ENCODE results near the gene USP7. TPM values are rescaled to one million over a fixed set of nuclear protein-coding genes. Genes with fewer than 3 reads are reported as not detected.
A peak's percentile ranks its signal among the peaks of the same experiment; 100 is the strongest.

The USP7 gene
- total RNA-seq, 2 donors from 2014 or later: 114 to 140 TPM

- WGBS, 2 experiments (ENCODE audit: insufficient coverage in 1 of 2, insufficient read length in 1 of 2): 86 to 87% methylated on average over 19 of the region's 19 CpGs
- Histone ChIP-seq H3K36me3 (ENCODE audit: control insufficient read depth, insufficient read depth, low read length) (peaks cover 74% of the 10 kb centered on the region), H3K27ac (ENCODE audit: low read depth, low read length) (peak overlapping the region; percentile 64), H3K4me3 (ENCODE audit: low read length) (no peak overlapping the region), H3K4me1 (ENCODE audit: control insufficient read depth, insufficient read depth, low read length) (peaks cover 15% of the 10 kb centered on the region), H3K27me3 (ENCODE audit: control insufficient read depth, insufficient read depth, low read length, poor library complexity, severe bottlenecking) (no peaks in the 10 kb centered on the region), H3K9ac (ENCODE audit: extremely low read depth, low read length, poor library complexity, severe bottlenecking) (no peak overlapping the region), H3K9me3 (ENCODE audit: control insufficient read depth, low read length) (no peaks in the 10 kb centered on the region)
- H3K27me3 Mint-ChIP-seq (ENCODE audit: insufficient read depth): no peaks in the 10 kb centered on the region
- peaks cover 75% of the 10 kb centered on the region for H3K36me3 Mint-ChIP-seq (ENCODE audit: low read depth)
- DNase-seq: no peak
- peak overlapping the region; percentile 81 for H3K27ac Mint-ChIP-seq
- peaks cover 27% of the 10 kb centered on the region for H3K4me1 Mint-ChIP-seq
- no peaks in the 10 kb centered on the region for H3K9me3 Mint-ChIP-seq
- no peak for TF ChIP-seq CTCF (conservative IDR thresholded peaks at IDR 0.05)
- no peak overlapping the region for H3K4me3 Mint-ChIP-seq
These were observed 114.2 kb downstream of the USP7 start for GRCh38 chr16:8849411-8850011.

DNA sequence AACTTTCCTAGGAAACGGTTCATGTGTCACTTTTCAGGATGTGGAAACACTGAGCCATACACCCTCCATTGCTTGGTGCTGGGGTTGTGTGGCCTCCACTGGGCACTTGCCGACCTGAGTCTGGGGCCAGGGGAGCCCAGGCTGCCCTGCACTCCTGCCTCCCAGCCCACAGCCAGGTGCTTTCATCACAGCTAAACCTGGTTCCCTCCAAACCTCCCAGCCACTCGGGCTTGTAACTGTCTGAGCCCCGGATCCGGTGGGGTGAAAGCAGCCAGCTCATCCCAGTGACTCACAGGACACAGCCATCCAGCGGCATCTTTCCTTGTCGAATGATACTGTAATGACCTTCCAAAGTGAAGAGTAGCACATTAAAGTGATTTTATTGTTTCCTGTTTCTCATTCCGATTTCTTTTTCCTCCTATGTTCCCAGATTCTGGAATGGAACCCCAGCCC lies 114.7 kb downstream of the USP7 start:
- H3K27me3 ChIP-seq (ENCODE audit: control insufficient read depth, insufficient read depth, low read length, poor library complexity, severe bottlenecking): no peaks in the 10 kb centered on the region
- peaks cover 13% of the 10 kb centered on the region for H3K4me1 ChIP-seq (ENCODE audit: control insufficient read depth, insufficient read depth, low read length)
- H3K27ac ChIP-seq (ENCODE audit: low read depth, low read length): peak overlapping the region; percentile 64
- Mint-ChIP-seq H3K36me3 (ENCODE audit: low read depth) (peaks cover 72% of the 10 kb centered on the region), H3K27ac (peak overlapping the region; percentile 81), H3K4me1 (peaks cover 30% of the 10 kb centered on the region), H3K4me3 (no peak overlapping the region), H3K9me3 (no peaks in the 10 kb centered on the region), H3K27me3 (ENCODE audit: insufficient read depth) (no peaks in the 10 kb centered on the region)
- H3K36me3 ChIP-seq (ENCODE audit: control insufficient read depth, insufficient read depth, low read length): peaks cover 69% of the 10 kb centered on the region
- H3K9me3 ChIP-seq (ENCODE audit: control insufficient read depth, low read length): no peaks in the 10 kb centered on the region
- no peak for DNase-seq
- H3K9ac ChIP-seq (ENCODE audit: extremely low read depth, low read length, poor library complexity, severe bottlenecking): no peak overlapping the region
- TF ChIP-seq CTCF (conservative IDR thresholded peaks at IDR 0.05): no peak
- WGBS, 2 experiments (ENCODE audit: insufficient coverage in 1 of 2, insufficient read length in 1 of 2): 92 to 96% methylated on average over 6 to 8 of the region's 8 CpGs
- no peak overlapping the region for H3K4me3 ChIP-seq (ENCODE audit: low read length)

- Histone ChIP-seq H3K4me1 (ENCODE audit: control insufficient read depth, insufficient read depth, low read length) (peaks cover 10% of the 10 kb centered on the region), H3K27me3 (ENCODE audit: control insufficient read depth, insufficient read depth, low read length, poor library complexity, severe bottlenecking) (no peaks in the 10 kb centered on the region), H3K36me3 (ENCODE audit: control insufficient read depth, insufficient read depth, low read length) (peaks cover 63% of the 10 kb centered on the region), H3K4me3 (ENCODE audit: low read length) (no peak overlapping the region), H3K27ac (ENCODE audit: low read depth, low read length) (peak overlapping the region; percentile 41), H3K9ac (ENCODE audit: extremely low read depth, low read length, poor library complexity, severe bottlenecking) (no peak overlapping the region), H3K9me3 (ENCODE audit: control insufficient read depth, low read length) (no peaks in the 10 kb centered on the region)
- Mint-ChIP-seq H3K36me3 (ENCODE audit: low read depth) (peaks cover 67% of the 10 kb centered on the region), H3K4me3 (no peak overlapping the region), H3K27me3 (ENCODE audit: insufficient read depth) (no peaks in the 10 kb centered on the region), H3K4me1 (peaks cover 33% of the 10 kb centered on the region), H3K27ac (no peak overlapping the region), H3K9me3 (no peaks in the 10 kb centered on the region)
- TF ChIP-seq CTCF (conservative IDR thresholded peaks at IDR 0.05): no peak
- DNase-seq: no peak
- 94 to 97% methylated on average over 22 to 26 of the region's 26 CpGs for WGBS, 2 experiments (ENCODE audit: insufficient coverage in 1 of 2, insufficient read length in 1 of 2)
These were observed 115.3 kb downstream of the USP7 start for GRCh38 chr16:8848231-8848938.
